Gastrocnemius medialis (tissue), 4 donors: ENCODE data around the gene PCGF1. TPM values are rescaled to one million over a fixed set of nuclear protein-coding genes. Genes with fewer than 3 reads are reported as not detected.

Source experiments
- ATAC-seq, 2 donors: fragments of 150-250 bp; one replicate each; pipeline ENCODE4 v1.9.1; 2016
- DNase-seq, 2 donors: peaks; one replicate each; pipeline ENCODE4 v3.0.0-alpha.2; 2019
- H3K27ac ChIP-seq, 4 donors: fragments of 200-600 bp; sonication (generic); 1 replicate in 1 of 4; 2 replicates in 3 of 4; pipeline ENCODE4 v1.5.1; 2016 to 2018; ENCODE audit warnings: mild to moderate bottlenecking in 2 of 4, moderate library complexity in 1 of 4
- H3K27me3 ChIP-seq, 3 donors: fragments of 200-600 bp; sonication (generic) in 2 of 3; 1 replicate in 1 of 3; 2 replicates in 2 of 3; pipeline versions ENCODE4 v1.5.1 to v1.6.0; 2016 to 2019; ENCODE audit warnings: mild to moderate bottlenecking in 1 of 3, moderate library complexity in 1 of 3
- H3K36me3 ChIP-seq, 2 donors: fragments of 200-600 bp; sonication (generic) in 1 of 2; one replicate each; pipeline ENCODE4 v1.5.1; 2017 to 2018
- H3K4me1 ChIP-seq, 2 donors: fragments of 200-600 bp; sonication (generic) in 1 of 2; one replicate each; pipeline ENCODE4 v1.5.1; 2016 to 2017; ENCODE audit warnings: mild to moderate bottlenecking in 2 of 2
- H3K4me3 ChIP-seq, 4 donors: fragments of 200-600 bp; sonication (generic) in 3 of 4; 1 replicate in 1 of 4; 2 replicates in 3 of 4; pipeline ENCODE4 v1.5.1; 2016 to 2019; ENCODE audit warnings: mild to moderate bottlenecking in 2 of 4
- H3K9me3 ChIP-seq, 3 donors: fragments of 200-600 bp; sonication (generic) in 2 of 3; 1 replicate in 1 of 3; 2 replicates in 2 of 3; pipeline ENCODE4 v1.5.1; 2016 to 2019
- POLR2A ChIP-seq, 2 donors: fragments of 450-650 bp; IDR thresholded peaks; one replicate each; pipeline ENCODE4 v1.6.1; 2017; ENCODE audit warnings: antibody characterized with exemption in 2 of 2, mild to moderate bottlenecking in 2 of 2, moderate library complexity in 2 of 2
- in situ Hi-C, 4 donors: fragments of 200-750 bp; cut with MboI; loops; one replicate each; pipeline versions ENCODE4 v1.15.0 to v1.8.0; 2017; ENCODE audit warnings: low sequenced_read_pairs in 4 of 4
- intact Hi-C: fragments of 100-400 bp; cut with DNase I; formaldehyde crosslinking; loops from one replicate; pipeline ENCODE4 v1.15.1; 2023; ENCODE audit warnings: low total_unique reads
- total RNA-seq, 4 donors: library from RNA; depleted of rRNA; stranded (reverse); fragments of >200 nt; gene quantifications; one replicate each; pipeline versions ENCODE4 v1.1.0 to v1.2.3, GENCODE V29; 2016
- TF ChIP-seq, protein P1 (sequence below), 5 experiments: fragments of 450-650 bp in 3 of 5; fragments of 200-600 bp in 2 of 5; sonication (generic) in 2 of 5; IDR thresholded peaks in 4 of 5; conservative IDR thresholded peaks in 1 of 5; 1 replicate in 4 of 5; 2 replicates in 1 of 5; pipeline ENCODE4 v1.5.1; 2016 to 2019; ENCODE audit warnings: antibody characterized with exemption in 5 of 5, mild to moderate bottlenecking in 3 of 5, moderate library complexity in 3 of 5

The PCGF1 gene
- total RNA-seq, 4 donors from 2014 or later: 14.2 to 23.6 (median 20.0) TPM

DNA sequence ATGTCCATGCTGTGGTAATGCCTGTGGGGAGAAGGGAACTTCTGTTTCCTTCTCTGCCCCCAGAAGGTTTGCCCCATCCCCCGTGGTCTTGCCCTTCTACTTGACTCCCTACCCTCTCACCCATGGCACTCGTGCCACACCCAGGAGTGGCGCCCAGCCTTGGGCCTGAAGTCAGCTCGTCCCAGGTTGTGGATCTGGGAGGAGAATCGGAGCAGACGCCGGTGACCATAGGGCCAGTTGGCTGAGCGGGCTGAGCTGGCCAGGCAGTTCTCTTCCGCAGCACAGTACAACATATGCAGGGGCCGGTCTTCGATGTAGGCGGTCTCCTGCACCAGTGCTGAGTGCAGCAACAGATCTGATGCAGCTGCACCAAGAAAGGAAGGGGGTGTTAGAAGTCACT, 26.9 kb upstream of the PCGF1 start:
- DNase-seq: no peak
- no peaks in the 10 kb centered on the region for H3K9me3 ChIP-seq
- H3K36me3 ChIP-seq: peaks cover 0 to 19% of the 10 kb centered on the region in 2 donors
- H3K27ac ChIP-seq: no peak overlapping the region
- in situ Hi-C loops (loop anchor here in 2 of 4 donors (5.0 to 25.0 kb wide), 2 partner anchors 52 to 1297 kb away; partner anchors contain the start of genes CCDC142 (in 1 of the 2), CCT7 (in 1 of the 2), PRADC1 (in 1 of the 2) and TTC31 (in 1 of the 2)), intact Hi-C loops (no loop called here)
- TF ChIP-seq POLR2A (IDR thresholded peaks at IDR 0.05): no peak
- TF ChIP-seq, protein P1, sequence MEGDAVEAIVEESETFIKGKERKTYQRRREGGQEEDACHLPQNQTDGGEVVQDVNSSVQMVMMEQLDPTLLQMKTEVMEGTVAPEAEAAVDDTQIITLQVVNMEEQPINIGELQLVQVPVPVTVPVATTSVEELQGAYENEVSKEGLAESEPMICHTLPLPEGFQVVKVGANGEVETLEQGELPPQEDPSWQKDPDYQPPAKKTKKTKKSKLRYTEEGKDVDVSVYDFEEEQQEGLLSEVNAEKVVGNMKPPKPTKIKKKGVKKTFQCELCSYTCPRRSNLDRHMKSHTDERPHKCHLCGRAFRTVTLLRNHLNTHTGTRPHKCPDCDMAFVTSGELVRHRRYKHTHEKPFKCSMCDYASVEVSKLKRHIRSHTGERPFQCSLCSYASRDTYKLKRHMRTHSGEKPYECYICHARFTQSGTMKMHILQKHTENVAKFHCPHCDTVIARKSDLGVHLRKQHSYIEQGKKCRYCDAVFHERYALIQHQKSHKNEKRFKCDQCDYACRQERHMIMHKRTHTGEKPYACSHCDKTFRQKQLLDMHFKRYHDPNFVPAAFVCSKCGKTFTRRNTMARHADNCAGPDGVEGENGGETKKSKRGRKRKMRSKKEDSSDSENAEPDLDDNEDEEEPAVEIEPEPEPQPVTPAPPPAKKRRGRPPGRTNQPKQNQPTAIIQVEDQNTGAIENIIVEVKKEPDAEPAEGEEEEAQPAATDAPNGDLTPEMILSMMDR (IDR thresholded peaks at IDR 0.05 in 4 of 5, conservative IDR thresholded peaks at IDR 0.05 in 1 of 5): no peak
- H3K27me3 ChIP-seq: no peaks in the 10 kb centered on the region
- ATAC-seq: no peak
- peaks cover 9 to 13% of the 10 kb centered on the region in 2 donors for H3K4me1 ChIP-seq
- no peak overlapping the region for H3K4me3 ChIP-seq

DNA sequence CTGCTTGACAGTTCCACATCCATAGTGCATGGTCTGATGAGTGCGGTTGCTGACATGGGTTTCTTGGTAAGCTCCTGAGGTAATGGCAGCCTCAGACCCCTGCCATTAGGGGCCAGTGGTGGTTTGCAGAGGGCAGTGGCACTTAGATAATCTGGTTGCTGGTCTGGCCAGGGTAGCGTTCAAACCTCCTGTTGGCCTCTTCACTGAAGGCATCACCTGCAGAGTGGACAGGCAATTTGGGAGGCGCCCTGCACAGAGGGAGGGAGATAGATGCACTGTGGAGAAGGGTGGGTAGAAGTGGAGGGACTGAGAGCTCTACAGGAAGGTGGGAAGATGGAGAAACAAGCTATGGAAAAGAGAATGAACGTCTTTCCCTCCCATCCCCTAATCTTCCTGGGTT, 26.0 kb upstream of the PCGF1 start:
- ATAC-seq (no peak), DNase-seq (no peak)
- no peak overlapping the region for H3K27ac ChIP-seq
- H3K27me3 ChIP-seq: no peaks in the 10 kb centered on the region
- intact Hi-C loops (no loop called here), in situ Hi-C loops (loop anchor here in 2 of 4 donors (5.0 to 25.0 kb wide), 2 partner anchors 51 to 1296 kb away; partner anchors contain the start of genes CCDC142 (in 1 of the 2), CCT7 (in 1 of the 2), PRADC1 (in 1 of the 2) and TTC31 (in 1 of the 2))
- peaks cover 14 to 18% of the 10 kb centered on the region in 2 donors for H3K4me1 ChIP-seq
- peaks cover 0 to 19% of the 10 kb centered on the region in 2 donors for H3K36me3 ChIP-seq
- no peak for TF ChIP-seq POLR2A (IDR thresholded peaks at IDR 0.05)
- TF ChIP-seq, protein P1 (IDR thresholded peaks at IDR 0.05 in 4 of 5, conservative IDR thresholded peaks at IDR 0.05 in 1 of 5): no peak
- H3K9me3 ChIP-seq: no peaks in the 10 kb centered on the region
- H3K4me3 ChIP-seq: no peak overlapping the region

DNA sequence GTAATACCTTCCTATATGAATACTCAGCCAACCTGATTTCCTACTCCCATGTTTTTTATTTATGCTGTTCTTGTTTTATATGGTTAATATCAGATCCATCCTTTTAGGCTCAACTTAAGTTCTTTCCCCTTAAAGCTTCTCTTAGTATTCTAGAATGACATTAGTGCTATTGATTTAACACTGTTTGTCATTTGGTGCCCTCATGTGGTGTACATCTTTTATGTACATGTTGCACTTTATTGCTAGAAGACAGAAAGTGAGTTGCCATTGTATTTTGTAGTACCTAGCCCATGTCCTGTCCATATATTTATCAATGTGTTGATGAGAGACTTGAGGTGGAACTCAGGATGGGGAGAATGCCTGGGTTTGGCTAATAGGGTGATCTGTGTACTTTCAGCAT, 24.7 kb upstream of the PCGF1 start:
- in situ Hi-C loops: loop anchor here in 2 of 4 donors (5.0 to 25.0 kb wide), 2 partner anchors 50 to 1295 kb away; partner anchors contain the start of genes CCDC142 (in 1 of the 2), CCT7 (in 1 of the 2), PRADC1 (in 1 of the 2) and TTC31 (in 1 of the 2)
- Histone ChIP-seq H3K27me3 (no peaks in the 10 kb centered on the region), H3K27ac (no peak overlapping the region), H3K4me1 (peaks cover 19 to 28% of the 10 kb centered on the region in 2 donors), H3K4me3 (no peak overlapping the region), H3K9me3 (no peaks in the 10 kb centered on the region), H3K36me3 (peaks cover 0 to 30% of the 10 kb centered on the region in 2 donors)
- no peak for DNase-seq
- no peak for TF ChIP-seq POLR2A (IDR thresholded peaks at IDR 0.05)
- TF ChIP-seq, protein P1 (IDR thresholded peaks at IDR 0.05 in 4 of 5, conservative IDR thresholded peaks at IDR 0.05 in 1 of 5): no peak
- intact Hi-C loops: no loop called here
- no peak for ATAC-seq

DNA sequence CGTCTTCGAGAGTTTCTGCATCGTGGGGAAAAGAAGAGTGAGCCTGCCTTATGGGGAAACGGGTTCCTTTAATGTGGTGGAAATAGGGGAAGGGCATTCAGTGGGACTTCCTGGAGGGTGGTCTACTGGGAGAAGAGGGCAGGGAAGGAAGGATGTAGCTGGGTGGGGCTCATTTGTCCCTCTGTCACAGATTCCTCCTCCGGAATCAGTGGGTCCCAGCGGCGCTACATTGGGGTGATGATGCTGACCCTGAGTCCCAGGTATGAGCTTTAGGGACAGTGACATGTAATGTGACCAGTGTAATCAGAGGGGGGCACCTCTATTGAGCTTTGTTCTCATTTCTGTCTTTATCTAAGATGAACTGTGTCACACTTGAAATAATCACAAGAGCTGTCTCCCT, 24.2 kb upstream of the PCGF1 start:
- intact Hi-C loops: no loop called here
- in situ Hi-C loops: loop anchor here in 2 of 4 donors (5.0 to 25.0 kb wide), 2 partner anchors 49 to 1294 kb away; partner anchors contain the start of genes CCDC142 (in 1 of the 2), CCT7 (in 1 of the 2), PRADC1 (in 1 of the 2) and TTC31 (in 1 of the 2)
- peaks cover 0 to 36% of the 10 kb centered on the region in 2 donors for H3K36me3 ChIP-seq
- H3K4me3 ChIP-seq: no peak overlapping the region
- H3K9me3 ChIP-seq: no peaks in the 10 kb centered on the region
- H3K27me3 ChIP-seq: no peaks in the 10 kb centered on the region
- TF ChIP-seq, protein P1 (IDR thresholded peaks at IDR 0.05 in 4 of 5, conservative IDR thresholded peaks at IDR 0.05 in 1 of 5): no peak
- TF ChIP-seq POLR2A (IDR thresholded peaks at IDR 0.05): no peak
- ATAC-seq (no peak), DNase-seq (no peak)
- H3K4me1 ChIP-seq: peaks cover 19 to 28% of the 10 kb centered on the region in 2 donors
- no peak overlapping the region for H3K27ac ChIP-seq
